ENCODE measurements around the gene RHBDD3. TPM values are rescaled to one million over a fixed set of nuclear protein-coding genes. Genes with fewer than 3 reads are reported as not detected.

The RHBDD3 gene
- total and polyA plus RNA-seq, 2 experiments from 2014 or later: 31.4 to 37.3 TPM

- Histone ChIP-seq H3K79me2 (ENCODE audit: insufficient read depth) (peaks cover 100% of the 10 kb centered on the region), H3K4me3 (no peak overlapping the region), H3F3A (ENCODE audit: insufficient read depth) (peaks cover 50% of the 10 kb centered on the region), H3K4me2 (ENCODE audit: unreplicated experiment) (no peak overlapping the region), H2AFZ (no peak overlapping the region), H3K9me2 (ENCODE audit: insufficient read depth) (no peaks in the 10 kb centered on the region), H3K9ac (no peak overlapping the region), H3K4me1 (ENCODE audit: insufficient read depth) (peaks cover 13% of the 10 kb centered on the region), H3K27ac (no peak overlapping the region), H3K27me3 (replicated peaks; ENCODE audit: insufficient read depth) (no peaks in the 10 kb centered on the region), H3K36me3 (ENCODE audit: low read depth) (peaks cover 83% of the 10 kb centered on the region), H3K9me3 (ENCODE audit: low read depth) (no peaks in the 10 kb centered on the region), H4K20me1 (ENCODE audit: insufficient read depth) (peaks cover 35% of the 10 kb centered on the region; the same call in 1 of the 2 replicates)
- TF ChIP-seq EZH2 (IDR thresholded peaks at IDR 0.05; ENCODE audit: insufficient read depth, poor library complexity, severe bottlenecking) (no peak), EZH2phosphoT487 (IDR thresholded peaks at IDR 0.05; ENCODE audit: insufficient read depth, low read depth) (no peak)
- no peak for DNase-seq
- 70 to 72% methylated on average over 3 of the region's 3 CpGs for WGBS, 2 experiments (ENCODE audit: low coverage in 1 of 2, low lambda C conversion rate in 2 of 2, missing lambda C conversion rate in 2 of 2)
- in situ Hi-C loops (cut with MboI): no loop called here
These were observed 8.2 kb upstream of the RHBDD3 start for GRCh38 chr22:29275819-29276565.

DNA sequence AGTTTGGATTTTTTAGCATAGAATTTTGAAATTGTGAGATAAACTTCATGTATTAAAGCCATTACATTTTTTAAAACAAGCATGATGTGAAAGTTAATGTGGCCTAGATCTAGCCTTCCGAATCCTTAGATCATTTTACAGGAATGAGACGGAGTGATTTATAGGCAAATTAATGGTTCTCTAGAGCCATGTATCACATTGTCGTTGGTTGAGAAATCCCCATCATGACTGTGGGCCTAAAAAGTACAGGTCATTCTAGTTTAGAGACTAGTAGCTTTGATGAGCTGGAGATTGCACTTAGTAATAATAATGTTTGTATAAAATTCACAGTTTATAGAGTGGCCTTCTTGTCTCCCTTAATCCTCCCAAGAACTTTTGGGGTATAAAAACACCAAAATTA is 7.4 kb upstream of the RHBDD3 start:
- no peak overlapping the region for H3K4me3 ChIP-seq
- in situ Hi-C loops (cut with MboI): no loop called here
- peaks cover 79% of the 10 kb centered on the region for H3K36me3 ChIP-seq (ENCODE audit: low read depth)

DNA sequence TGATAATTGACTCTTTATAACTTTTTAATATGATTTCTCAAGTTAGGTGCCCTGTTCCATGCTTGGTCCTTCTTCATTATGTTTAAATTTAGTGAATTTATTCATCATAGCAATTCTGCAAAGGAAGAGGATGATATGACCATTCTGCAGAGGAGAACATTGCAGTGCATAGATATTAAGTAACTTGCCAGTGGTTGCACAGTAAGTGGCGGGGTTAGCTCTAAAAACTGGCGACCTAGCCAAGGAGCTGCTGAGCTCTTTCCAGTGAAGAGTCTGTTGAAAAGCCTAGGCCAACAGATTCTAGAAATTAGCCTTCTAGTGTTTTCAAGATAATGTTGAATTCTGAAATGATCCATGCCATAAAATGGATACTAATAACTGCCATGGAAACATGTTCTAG is 4.8 kb upstream of the RHBDD3 start:
- H3K27me3 ChIP-seq (replicated peaks; ENCODE audit: insufficient read depth): no peaks in the 10 kb centered on the region
- H3K9ac ChIP-seq: no peak overlapping the region
- in situ Hi-C loops (cut with MboI): no loop called here
- 47 to 48% methylated on average over 2 of the region's 2 CpGs for WGBS, 2 experiments (ENCODE audit: low coverage in 1 of 2, low lambda C conversion rate in 2 of 2, missing lambda C conversion rate in 2 of 2)
- H2AFZ ChIP-seq: no peak overlapping the region
- H4K20me1 ChIP-seq (ENCODE audit: insufficient read depth): peaks cover 56% of the 10 kb centered on the region; the same call in 1 of the 2 replicates
- H3K4me2 ChIP-seq (ENCODE audit: unreplicated experiment): no peak overlapping the region
- TF ChIP-seq EZH2 (IDR thresholded peaks at IDR 0.05; ENCODE audit: insufficient read depth, poor library complexity, severe bottlenecking) (no peak), EZH2phosphoT487 (IDR thresholded peaks at IDR 0.05; ENCODE audit: insufficient read depth, low read depth) (no peak)
- no peak for DNase-seq
- peaks cover 25% of the 10 kb centered on the region for H3K4me1 ChIP-seq (ENCODE audit: insufficient read depth)
- peaks cover 53% of the 10 kb centered on the region for H3K36me3 ChIP-seq (ENCODE audit: low read depth)
- peaks cover 42% of the 10 kb centered on the region for H3F3A ChIP-seq (ENCODE audit: insufficient read depth)
- no peaks in the 10 kb centered on the region for H3K9me2 ChIP-seq (ENCODE audit: insufficient read depth)
- peaks cover 96% of the 10 kb centered on the region for H3K79me2 ChIP-seq (ENCODE audit: insufficient read depth)
- no peak overlapping the region for H3K27ac ChIP-seq
- H3K9me3 ChIP-seq (ENCODE audit: low read depth): no peaks in the 10 kb centered on the region
- H3K4me3 ChIP-seq: no peak overlapping the region

More for the DNA sequence above, 7.4 kb upstream of the RHBDD3 start:
- H3K4me2 ChIP-seq (ENCODE audit: unreplicated experiment): no peak overlapping the region
- no peak overlapping the region for H3K9ac ChIP-seq
- 52 to 60% methylated on average over 3 of the region's 3 CpGs for WGBS, 2 experiments (ENCODE audit: low coverage in 1 of 2, low lambda C conversion rate in 2 of 2, missing lambda C conversion rate in 2 of 2)
- DNase-seq: no peak
- peaks cover 21% of the 10 kb centered on the region for H3K4me1 ChIP-seq (ENCODE audit: insufficient read depth)
- peaks cover 100% of the 10 kb centered on the region for H3K79me2 ChIP-seq (ENCODE audit: insufficient read depth)
- H3K27me3 ChIP-seq (replicated peaks; ENCODE audit: insufficient read depth): no peaks in the 10 kb centered on the region
- no peak overlapping the region for H2AFZ ChIP-seq
- TF ChIP-seq EZH2 (IDR thresholded peaks at IDR 0.05; ENCODE audit: insufficient read depth, poor library complexity, severe bottlenecking) (no peak), EZH2phosphoT487 (IDR thresholded peaks at IDR 0.05; ENCODE audit: insufficient read depth, low read depth) (no peak)
- H4K20me1 ChIP-seq (ENCODE audit: insufficient read depth): peaks cover 43% of the 10 kb centered on the region; the same call in 1 of the 2 replicates
- no peaks in the 10 kb centered on the region for H3K9me2 ChIP-seq (ENCODE audit: insufficient read depth)
- no peaks in the 10 kb centered on the region for H3K9me3 ChIP-seq (ENCODE audit: low read depth)
- no peak overlapping the region for H3K27ac ChIP-seq
- peaks cover 55% of the 10 kb centered on the region for H3F3A ChIP-seq (ENCODE audit: insufficient read depth)

DNA sequence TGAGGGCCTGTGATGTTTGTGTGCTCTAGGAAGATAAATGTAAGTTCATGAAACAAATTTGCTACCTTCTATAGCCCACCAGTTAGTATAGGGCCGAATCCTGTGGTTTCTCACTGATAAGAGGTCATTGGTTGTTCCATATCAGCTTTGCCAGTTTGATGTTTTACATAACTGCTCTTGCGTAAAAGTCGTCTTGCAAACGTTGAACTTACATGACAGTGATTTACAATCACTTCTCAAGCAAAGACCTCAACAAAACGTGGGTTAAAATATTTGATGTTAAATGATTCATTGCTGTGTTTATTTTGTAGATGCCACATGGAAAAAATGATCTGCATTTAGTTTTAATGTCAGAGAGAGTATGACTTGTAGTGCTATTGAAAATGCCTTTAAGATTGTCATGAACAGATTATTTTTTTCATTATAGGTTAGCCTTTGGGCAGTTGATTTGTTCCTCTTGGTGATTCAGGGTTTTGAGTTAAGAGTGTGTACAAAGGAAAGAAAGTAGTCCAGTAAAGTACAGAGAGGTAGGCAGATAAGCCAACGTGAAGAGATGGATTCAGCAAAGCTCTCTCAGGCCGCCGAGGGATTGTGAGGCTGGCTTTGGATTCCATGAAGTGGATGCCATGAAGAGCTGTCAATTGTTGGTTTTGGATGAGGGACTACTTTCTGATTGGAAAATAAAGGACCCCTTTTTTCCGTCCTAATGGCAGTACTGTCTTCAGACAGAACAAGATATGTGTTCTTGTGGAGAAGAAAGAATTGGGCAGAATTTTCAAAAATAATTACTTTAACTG is 2.9 kb upstream of the RHBDD3 start:
- peak overlapping the region; percentile 100 for H3K9ac ChIP-seq
- peaks cover 50% of the 10 kb centered on the region; the same call in 1 of the 2 replicates for H4K20me1 ChIP-seq (ENCODE audit: insufficient read depth)
- H3K27ac ChIP-seq: peak overlapping the region; percentile 98

More for the DNA sequence above, 2.9 kb upstream of the RHBDD3 start:
- Histone ChIP-seq H3F3A (ENCODE audit: insufficient read depth) (peaks cover 26% of the 10 kb centered on the region), H2AFZ (no peak overlapping the region), H3K9me3 (ENCODE audit: low read depth) (no peaks in the 10 kb centered on the region), H3K79me2 (ENCODE audit: insufficient read depth) (peaks cover 93% of the 10 kb centered on the region), H3K4me2 (ENCODE audit: unreplicated experiment) (peak overlapping the region; percentile 95), H3K9me2 (ENCODE audit: insufficient read depth) (no peaks in the 10 kb centered on the region), H3K36me3 (ENCODE audit: low read depth) (peaks cover 35% of the 10 kb centered on the region), H3K4me3 (peak overlapping the region; percentile 99), H3K27me3 (replicated peaks; ENCODE audit: insufficient read depth) (no peaks in the 10 kb centered on the region), H3K4me1 (ENCODE audit: insufficient read depth) (peaks cover 35% of the 10 kb centered on the region)
- WGBS, 2 experiments (ENCODE audit: low coverage in 1 of 2, low lambda C conversion rate in 2 of 2, missing lambda C conversion rate in 2 of 2): 9 to 12% methylated on average over 9 of the region's 9 CpGs
- TF ChIP-seq EZH2phosphoT487 (IDR thresholded peaks at IDR 0.05; ENCODE audit: insufficient read depth, low read depth) (no peak), EZH2 (IDR thresholded peaks at IDR 0.05; ENCODE audit: insufficient read depth, poor library complexity, severe bottlenecking) (no peak)
- peak; percentile 55 for DNase-seq
- in situ Hi-C loops (cut with MboI): no loop called here

All from GM23248 (cell line).